Endothelial cell of umbilical vein (primary cell): ENCODE measurements around the gene TMEM121B. TPM values are rescaled to one million over a fixed set of nuclear protein-coding genes. Genes with fewer than 3 reads are reported as not detected.

Source experiments
- BruUV-seq: library from RNA; stranded (reverse); fragments of 400-500 nt; replicated peaks from 2 replicates; lab custom pipeline; 2021; lab: Mats Ljungman, UMichigan
- CTCF ChIA-PET: fragments of 300-600, 350-600 bp; sonication (Branson Sonifier 250); formaldehyde crosslinking; loops from one replicate; lab custom pipeline; 2021; ENCODE audit warnings: antibody characterized with exemption, inconsistent platforms; lab: Charles Lee
- POLR2A ChIA-PET: fragments of 300-600, 350-600 bp; sonication (Branson Sonifier 250); formaldehyde crosslinking; loops from one replicate; lab custom pipeline; 2021; ENCODE audit warnings: antibody characterized with exemption, inconsistent platforms; lab: Charles Lee
- DNase-seq: peaks from one replicate; pipeline ENCODE4 v3.0.0-alpha.2; 2011; ENCODE audit warnings: low read depth, low spot score
- FAIRE-seq: peaks from 2 replicates; lab custom pipeline; 2011; peaks lifted over from hg19 to GRCh38; lab: Jason Lieb, UNC
- H2AFZ ChIP-seq: 2 replicates; pipeline ENCODE4 v1.6.0; 2012; ENCODE audit warnings: low read depth, low read length, control low read depth, inconsistent platforms
- H3K27ac ChIP-seq: 2 replicates; pipeline ENCODE4 v1.5.1; 2011; ENCODE audit warnings: low read depth, mild to moderate bottlenecking, control low read depth, low read length, moderate library complexity; ENCODE audit not compliant: insufficient read depth
- H3K27me3 ChIP-seq, 2 experiments: 2 replicates each; pipeline versions ENCODE4 v1.6.0 to v1.6.1; 2011; ENCODE audit warnings: low read length in 2 of 2, mixed read lengths in 1 of 2; ENCODE audit not compliant: control insufficient read depth in 2 of 2, insufficient read depth in 2 of 2
- H3K36me3 ChIP-seq, 2 experiments: 2 replicates in 1 of 2; 3 replicates in 1 of 2; pipeline ENCODE4 v1.5.1; 2011; ENCODE audit warnings: low read length in 2 of 2, mild to moderate bottlenecking in 1 of 2, moderate library complexity in 1 of 2; ENCODE audit not compliant: control insufficient read depth in 2 of 2, insufficient read depth in 2 of 2; ENCODE audit errors: extremely low read depth in 1 of 2
- H3K4me1 ChIP-seq: 3 replicates; pipeline ENCODE4 v1.5.1; 2011; ENCODE audit warnings: mild to moderate bottlenecking, low read length; ENCODE audit not compliant: control insufficient read depth, insufficient read depth; ENCODE audit errors: extremely low read depth
- H3K4me2 ChIP-seq: 2 replicates; pipeline ENCODE4 v1.6.1; 2011; ENCODE audit warnings: low read length, control low read depth, mixed read lengths; ENCODE audit not compliant: insufficient read depth
- H3K4me3 ChIP-seq, 3 experiments: fragments of 200-600 bp in 1 of 3; sonication (generic), shearing (Covaris generic) in 1 of 3; replicated peaks in 1 of 3; 2 replicates each; pipeline ENCODE4 v1.5.1; 2011 to 2016; ENCODE audit warnings: control low read depth in 3 of 3, low read length in 3 of 3, mild to moderate bottlenecking in 2 of 3, inconsistent platforms in 1 of 3, low read depth in 1 of 3, moderate library complexity in 1 of 3; ENCODE audit not compliant: insufficient read depth in 1 of 3
- H3K79me2 ChIP-seq: 2 replicates; pipeline ENCODE4 v1.6.0; 2012; ENCODE audit warnings: low read length, inconsistent platforms; ENCODE audit not compliant: control insufficient read depth, insufficient read depth
- H3K9ac ChIP-seq: replicated peaks from 2 replicates; pipeline ENCODE3; 2011; ENCODE audit warnings: low read length, control low read depth; ENCODE audit not compliant: insufficient read depth; ENCODE audit errors: extremely low read depth
- H3K9me1 ChIP-seq: replicated peaks from 3 replicates; pipeline ENCODE4 v1.6.0; 2011; ENCODE audit warnings: mild to moderate bottlenecking, low read length; ENCODE audit not compliant: control insufficient read depth, insufficient read depth; ENCODE audit errors: extremely low read depth
- H3K9me3 ChIP-seq: replicated peaks from 2 replicates; pipeline ENCODE4 v1.5.1; 2012; ENCODE audit warnings: low read length, inconsistent platforms; ENCODE audit not compliant: control insufficient read depth, insufficient read depth
- H4K20me1 ChIP-seq: replicated peaks from 2 replicates; pipeline ENCODE3; 2011; ENCODE audit warnings: mild to moderate bottlenecking, low read length; ENCODE audit not compliant: control insufficient read depth, insufficient read depth; ENCODE audit errors: extremely low read depth
- EZH2 ChIP-seq: IDR thresholded peaks from 2 replicates; pipeline ENCODE4 v1.6.1; 2012; ENCODE audit warnings: borderline replicate concordance, low read depth, mild to moderate bottlenecking, moderate library complexity, low read length, inconsistent platforms; ENCODE audit not compliant: severe bottlenecking
- FOS ChIP-seq: IDR thresholded peaks from 2 replicates; pipeline ENCODE4 v1.6.1; 2011; ENCODE audit warnings: mild to moderate bottlenecking, low read length, moderate library complexity, borderline replicate concordance; ENCODE audit not compliant: insufficient read depth
- GATA2 ChIP-seq: IDR thresholded peaks from 2 replicates; pipeline ENCODE4 v1.7.0; 2011; ENCODE audit warnings: low read depth, mild to moderate bottlenecking, moderate library complexity, mixed read lengths, low read length; ENCODE audit not compliant: insufficient read length, insufficient read depth
- JUN ChIP-seq: IDR thresholded peaks from 2 replicates; pipeline ENCODE4 v1.6.1; 2011; ENCODE audit warnings: borderline replicate concordance, low read depth; ENCODE audit not compliant: insufficient read length, insufficient read depth
- MAX ChIP-seq: IDR thresholded peaks from 2 replicates; pipeline ENCODE4 v1.6.1; 2011; ENCODE audit not compliant: insufficient read depth, insufficient read length
- MYC ChIP-seq: IDR thresholded peaks from one replicate; pipeline ENCODE4 v1.6.1; 2011; ENCODE audit warnings: mild to moderate bottlenecking, low read depth, low read length
- POLR2A ChIP-seq: IDR thresholded peaks from 2 replicates; pipeline ENCODE4 v1.6.1; 2012; ENCODE audit warnings: low read depth, mild to moderate bottlenecking, control low read depth, low read length
- POLR2AphosphoS5 ChIP-seq: IDR thresholded peaks from 2 replicates; pipeline ENCODE4 v1.6.1; 2012; ENCODE audit warnings: low read depth, mild to moderate bottlenecking, control low read depth, low read length, moderate library complexity; ENCODE audit not compliant: insufficient read depth
- dilution Hi-C: fragments of 300-500 bp; cut with MboI; formaldehyde crosslinking; loops from one replicate; pipeline ENCODE4 v1.15.0; 2019; ENCODE audit warnings: low sequenced_read_pairs; ENCODE audit not compliant: extremely low pct_ligation_motif_present
- intact Hi-C: fragments of 100-400 bp; cut with micrococcal nuclease; formaldehyde crosslinking; loops from one replicate; pipeline ENCODE4 v1.10.0; 2022
- polyA plus RNA-seq, 4 experiments: library from polyadenylated mRNA; depleted of rRNA in 3 of 4; stranded (reverse) in 3 of 4; unstranded in 1 of 4; fragments of >200 nt; gene quantifications; 2 replicates each; pipeline versions ENCODE4 v1.2.1 to v1.2.3, GENCODE V29; 2011 to 2012; ENCODE audit warnings: missing spikeins in 1 of 4
- total RNA-seq: library from RNA; stranded (reverse); gene quantifications from 2 replicates; pipeline ENCODE4 v1.2.3, GENCODE V29; 2021
- TF ChIP-seq, protein P1 (sequence below), 2 donors: IDR thresholded peaks; 1 replicate in 1 of 2; 2 replicates in 1 of 2; pipeline ENCODE4 v1.5.1; 2011; ENCODE audit warnings: low read length in 2 of 2, mild to moderate bottlenecking in 2 of 2, moderate library complexity in 2 of 2, control low read depth in 1 of 2, inconsistent platforms in 1 of 2, low read depth in 1 of 2; ENCODE audit not compliant: insufficient read depth in 1 of 2; ENCODE audit errors: extremely low read depth in 1 of 2

Gene TMEM121B
- total and polyA plus RNA-seq, 2 donors (not counting 3 experiments of a cell fraction or from before 2014, with no cell fraction given), result 0.18 to 0.33 TPM

GRCh38 chr22:17083255-17083654 lies 37.9 kb downstream of the TMEM121B start:
- BruUV-seq, result no TSS peak
- CTCF ChIA-PET, result interaction anchor here (1.3 to 3.0 kb wide), 3 partner anchors 9 to 418 kb away, joined by 4 to 16 read pairs (median 8); no protein-coding TSS in a partner anchor
- Histone ChIP-seq H3K4me1 (peaks cover 18% of the 10 kb centered on the region), H3K79me2 (peaks cover 15% of the 10 kb centered on the region), H3K27ac (no peak overlapping the region), H3K4me3 (no peak overlapping the region), H3K4me2 (no peak overlapping the region), H3K9me3 (no peaks in the 10 kb centered on the region), H3K9me1 (no peaks in the 10 kb centered on the region), H3K27me3 (no peaks in the 10 kb centered on the region), H4K20me1 (peaks cover 2% of the 10 kb centered on the region), H3K36me3 (no peaks in the 10 kb centered on the region), H2AFZ (no peak overlapping the region), H3K9ac (no peak overlapping the region)
- POLR2A ChIA-PET, result no interaction called here
- intact Hi-C loops, result loop anchor here (5.0 kb wide), 1 partner anchor 284 kb away; the partner anchor contains the start of gene CECR2
- TF ChIP-seq GATA2 (no peak), POLR2A (no peak), POLR2AphosphoS5 (no peak), JUN (no peak)
- TF ChIP-seq, protein P1, sequence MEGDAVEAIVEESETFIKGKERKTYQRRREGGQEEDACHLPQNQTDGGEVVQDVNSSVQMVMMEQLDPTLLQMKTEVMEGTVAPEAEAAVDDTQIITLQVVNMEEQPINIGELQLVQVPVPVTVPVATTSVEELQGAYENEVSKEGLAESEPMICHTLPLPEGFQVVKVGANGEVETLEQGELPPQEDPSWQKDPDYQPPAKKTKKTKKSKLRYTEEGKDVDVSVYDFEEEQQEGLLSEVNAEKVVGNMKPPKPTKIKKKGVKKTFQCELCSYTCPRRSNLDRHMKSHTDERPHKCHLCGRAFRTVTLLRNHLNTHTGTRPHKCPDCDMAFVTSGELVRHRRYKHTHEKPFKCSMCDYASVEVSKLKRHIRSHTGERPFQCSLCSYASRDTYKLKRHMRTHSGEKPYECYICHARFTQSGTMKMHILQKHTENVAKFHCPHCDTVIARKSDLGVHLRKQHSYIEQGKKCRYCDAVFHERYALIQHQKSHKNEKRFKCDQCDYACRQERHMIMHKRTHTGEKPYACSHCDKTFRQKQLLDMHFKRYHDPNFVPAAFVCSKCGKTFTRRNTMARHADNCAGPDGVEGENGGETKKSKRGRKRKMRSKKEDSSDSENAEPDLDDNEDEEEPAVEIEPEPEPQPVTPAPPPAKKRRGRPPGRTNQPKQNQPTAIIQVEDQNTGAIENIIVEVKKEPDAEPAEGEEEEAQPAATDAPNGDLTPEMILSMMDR (IDR thresholded peaks at IDR 0.05; ENCODE audit: extremely low read depth in 1 of 2, insufficient read depth in 1 of 2, low read depth in 1 of 2, low read length in 2 of 2), result no peak
- no peak for DNase-seq
- no peak for FAIRE-seq
- dilution Hi-C loops, result no loop called here

- H2AFZ ChIP-seq, result no peak overlapping the region
- POLR2A ChIA-PET, result no interaction called here
- CTCF ChIA-PET, result interaction anchor here (1.3 to 10.7 kb wide), 3 partner anchors 16 to 423 kb away, joined by 4 to 209 read pairs (median 6); no protein-coding TSS in a partner anchor
- no peaks in the 10 kb centered on the region for H3K9me3 ChIP-seq
- H3K27me3 ChIP-seq, result no peaks in the 10 kb centered on the region
- H3K79me2 ChIP-seq, result no peaks in the 10 kb centered on the region
- TF ChIP-seq, protein P1 (IDR thresholded peaks at IDR 0.05; ENCODE audit: extremely low read depth in 1 of 2, insufficient read depth in 1 of 2, low read depth in 1 of 2, low read length in 2 of 2), result no peak
- TF ChIP-seq EZH2, result no peak
- TF ChIP-seq FOS, result no peak
- TF ChIP-seq JUN, result no peak
- TF ChIP-seq POLR2AphosphoS5, result no peak
- no peak for TF ChIP-seq GATA2
- TF ChIP-seq MAX, result no peak
- no peak for TF ChIP-seq MYC
- TF ChIP-seq POLR2A, result no peak
- H3K36me3 ChIP-seq, result no peaks in the 10 kb centered on the region
- BruUV-seq, result no TSS peak
- no peak overlapping the region for H3K4me3 ChIP-seq
- DNase-seq (no peak), FAIRE-seq (no peak)
- H4K20me1 ChIP-seq, result no peaks in the 10 kb centered on the region
- dilution Hi-C loops, result no loop called here
- H3K9ac ChIP-seq, result no peak overlapping the region
- intact Hi-C loops, result no loop called here
- H3K4me2 ChIP-seq, result no peak overlapping the region
- no peaks in the 10 kb centered on the region for H3K9me1 ChIP-seq
- no peak overlapping the region for H3K27ac ChIP-seq
- H3K4me1 ChIP-seq, result peaks cover 5% of the 10 kb centered on the region
Observed at GRCh38 chr22:17079572-17079971, 41.6 kb downstream of the TMEM121B start.
